GM12878 (cell line): ENCODE data around the gene FBRSL1. TPM values are rescaled to one million over a fixed set of nuclear protein-coding genes. Genes with fewer than 3 reads are reported as not detected.

Source experiments
- ATAC-seq: fragments of 200-7000 bp; cut with Tn5 transposase; 3 replicates; pipeline ENCODE4 v1.9.1; 2020; ENCODE audit warnings: mild to moderate bottlenecking, moderate library complexity
- BruUV-seq: library from RNA; stranded (reverse); fragments of 400-500 nt; replicated peaks from 2 replicates; lab custom pipeline; 2021; lab: Mats Ljungman, UMichigan
- CTCF ChIA-PET: fragments of 300-600 bp; sonication (Branson Sonifier 250); formaldehyde crosslinking; extraction: SDS; loops from one replicate; lab custom pipeline; 2021; ENCODE audit warnings: inconsistent platforms; lab: Yijun Ruan, JAX
- POLR2A ChIA-PET: fragments of 350-600 bp; formaldehyde crosslinking; extraction: SDS; loops from one replicate; lab custom pipeline; 2021; ENCODE audit warnings: inconsistent platforms; lab: Charles Lee
- RAD21 ChIA-PET: fragments of 300-600 bp; sonication (Branson Sonifier 250); formaldehyde crosslinking; loops from one replicate; lab custom pipeline; 2023; ENCODE audit warnings: antibody characterized with exemption; ENCODE audit not compliant: unreplicated experiment; lab: Charles Lee
- SMC1A ChIA-PET: fragments of 300-600 bp; sonication (Branson Sonifier 250); formaldehyde crosslinking; loops from one replicate; lab custom pipeline; 2023; ENCODE audit not compliant: unreplicated experiment, uncharacterized antibody; lab: Charles Lee
- DNase-seq: peaks from one replicate; pipeline ENCODE4 v3.0.0-alpha.2; 2011; ENCODE audit warnings: low read depth, low spot score
- FAIRE-seq: peaks from 3 replicates; lab custom pipeline; 2011; peaks lifted over from hg19 to GRCh38; lab: Jason Lieb, UNC
- H2AFZ ChIP-seq: 2 replicates; pipeline ENCODE4 v1.6.0; 2011; ENCODE audit warnings: low read depth, low read length, control low read depth; ENCODE audit not compliant: control insufficient read depth
- H3K27ac ChIP-seq: 2 replicates; pipeline ENCODE4 v1.5.1; 2011; ENCODE audit warnings: control low read depth; ENCODE audit not compliant: control insufficient read depth, insufficient read depth
- H3K27me3 ChIP-seq, 2 experiments: replicated peaks in 1 of 2; 2 replicates each; pipeline versions ENCODE4 v1.6.0 to v1.6.1; 2011; ENCODE audit warnings: low read length in 1 of 2; ENCODE audit not compliant: control insufficient read depth in 2 of 2, insufficient read depth in 2 of 2
- H3K36me3 ChIP-seq, 2 experiments: 2 replicates each; pipeline ENCODE4 v1.5.1; 2011; ENCODE audit warnings: low read length in 1 of 2; ENCODE audit not compliant: control insufficient read depth in 2 of 2, insufficient read depth in 2 of 2
- H3K4me1 ChIP-seq: 2 replicates; pipeline ENCODE4 v1.6.1; 2011; ENCODE audit warnings: mild to moderate bottlenecking, low read length, moderate library complexity, mixed read lengths; ENCODE audit not compliant: control insufficient read depth, insufficient read depth
- H3K4me2 ChIP-seq: 2 replicates; pipeline ENCODE4 v1.6.0; 2011; ENCODE audit warnings: control low read depth; ENCODE audit not compliant: control insufficient read depth, insufficient read depth
- H3K4me3 ChIP-seq: fragments of 200-600 bp; sonication (generic); 2 replicates; pipeline ENCODE4 v1.5.1; 2016
- H3K79me2 ChIP-seq: 2 replicates; pipeline ENCODE4 v1.6.0; 2011; ENCODE audit warnings: low read length; ENCODE audit not compliant: control insufficient read depth, insufficient read depth
- H3K9ac ChIP-seq: 2 replicates; pipeline ENCODE4 v1.8.0; 2011; ENCODE audit warnings: low read length, control low read depth, mixed read lengths; ENCODE audit not compliant: control insufficient read depth, insufficient read depth
- H3K9me3 ChIP-seq: replicated peaks from 3 replicates; pipeline ENCODE4 v1.5.1; 2011; ENCODE audit warnings: mild to moderate bottlenecking, low read length; ENCODE audit not compliant: control insufficient read depth, insufficient read depth
- H4K20me1 ChIP-seq: 2 replicates; pipeline ENCODE4 v1.6.0; 2011; ENCODE audit not compliant: control insufficient read depth, insufficient read depth
- BHLHE40 ChIP-seq, 2 experiments: fragments of 450-650 bp in 1 of 2; IDR thresholded peaks; 2 replicates each; pipeline ENCODE4 v1.6.1; 2011 to 2017; ENCODE audit warnings: low read depth in 2 of 2, borderline replicate concordance in 1 of 2, improper control_type of control experiment in 1 of 2, low read length in 1 of 2, mild to moderate bottlenecking in 1 of 2
- EGR1 ChIP-seq, 2 experiments: IDR thresholded peaks; 1 replicate in 1 of 2; 2 replicates in 1 of 2; pipeline ENCODE4 v1.6.1; 2011 to 2012; ENCODE audit warnings: low read depth in 2 of 2, low read length in 2 of 2, borderline replicate concordance in 1 of 2, mild to moderate bottlenecking in 1 of 2, moderate library complexity in 1 of 2
- EZH2 ChIP-seq: IDR thresholded peaks from 2 replicates; pipeline ENCODE4 v1.6.1; 2012; ENCODE audit warnings: low read depth, mild to moderate bottlenecking, control low read depth, inconsistent platforms, low read length, borderline replicate concordance; ENCODE audit not compliant: control insufficient read depth
- HSF1 ChIP-seq: fragments of 150-350 bp; IDR thresholded peaks from 2 replicates; pipeline ENCODE4 v1.6.1; 2014; ENCODE audit warnings: mild to moderate bottlenecking, low read depth, low read length
- ZBTB4 ChIP-seq: fragments of 450-650 bp; formaldehyde crosslinking; IDR thresholded peaks from 2 replicates; pipeline ENCODE4 v1.4.0; 2022; ENCODE audit warnings: mild to moderate bottlenecking, moderate library complexity
- WGBS: methylation state at CpG from one replicate; pipeline ENCODE4 v1.1.6; 2016; ENCODE audit warnings: low lambda C conversion rate; ENCODE audit not compliant: insufficient replicate concordance, insufficient coverage; ENCODE audit errors: missing lambda C conversion rate; 5-methylcytosine and 5-hydroxymethylcytosine counted together
- in situ Hi-C: fragments of 300-500 bp; cut with MboI; formaldehyde crosslinking; loops from 9 replicates; pipeline ENCODE4 v1.14.3; 2018; ENCODE audit warnings: mixed read lengths
- intact Hi-C: fragments of 100-400 bp; cut with micrococcal nuclease; formaldehyde crosslinking; loops from one replicate; pipeline ENCODE4 v1.14.2; 2022; ENCODE audit not compliant: unreplicated experiment
- polyA plus RNA-seq, 11 experiments: library from polyadenylated mRNA; depleted of rRNA in 4 of 11; unstranded in 6 of 11; stranded (reverse) in 5 of 11; fragments of >200 nt; fragmentation: Nextera tagmentation in 4 of 11; fragmentation: Illumina TruSeq in 1 of 11; extraction: Ambion mirVana in 4 of 11; extraction: Trizol in 1 of 11; gene quantifications; 1 replicate in 1 of 11; 2 replicates in 10 of 11; pipeline versions ENCODE4 v1.2.1 to v1.2.3, GENCODE V29; 2011 to 2016; ENCODE audit warnings: inconsistent platforms in 2 of 11, missing spikeins in 2 of 11, low read depth in 1 of 11
- total RNA-seq, 4 experiments: library from RNA; depleted of rRNA in 3 of 4; stranded (reverse); fragments of >200 nt in 3 of 4; fragmentation: Illumina TruSeq in 1 of 4; extraction: Trizol in 1 of 4; gene quantifications; 2 replicates each; pipeline versions ENCODE4 v1.2.1 to v1.2.3, GENCODE V29; 2013 to 2021
- TF ChIP-seq, protein P1 (sequence below): fragments of 450-650 bp; IDR thresholded peaks from 2 replicates; pipeline ENCODE4 v1.6.1; 2018; ENCODE audit warnings: borderline replicate concordance, mild to moderate bottlenecking; ENCODE audit not compliant: partially characterized antibody

FBRSL1 gene
- total and polyA plus RNA-seq, 10 of the 15 experiments (the other 5 are each of a cell fraction or from before 2014, with no cell fraction given) = 0.19 to 55.1 (median 4.1) TPM

DNA sequence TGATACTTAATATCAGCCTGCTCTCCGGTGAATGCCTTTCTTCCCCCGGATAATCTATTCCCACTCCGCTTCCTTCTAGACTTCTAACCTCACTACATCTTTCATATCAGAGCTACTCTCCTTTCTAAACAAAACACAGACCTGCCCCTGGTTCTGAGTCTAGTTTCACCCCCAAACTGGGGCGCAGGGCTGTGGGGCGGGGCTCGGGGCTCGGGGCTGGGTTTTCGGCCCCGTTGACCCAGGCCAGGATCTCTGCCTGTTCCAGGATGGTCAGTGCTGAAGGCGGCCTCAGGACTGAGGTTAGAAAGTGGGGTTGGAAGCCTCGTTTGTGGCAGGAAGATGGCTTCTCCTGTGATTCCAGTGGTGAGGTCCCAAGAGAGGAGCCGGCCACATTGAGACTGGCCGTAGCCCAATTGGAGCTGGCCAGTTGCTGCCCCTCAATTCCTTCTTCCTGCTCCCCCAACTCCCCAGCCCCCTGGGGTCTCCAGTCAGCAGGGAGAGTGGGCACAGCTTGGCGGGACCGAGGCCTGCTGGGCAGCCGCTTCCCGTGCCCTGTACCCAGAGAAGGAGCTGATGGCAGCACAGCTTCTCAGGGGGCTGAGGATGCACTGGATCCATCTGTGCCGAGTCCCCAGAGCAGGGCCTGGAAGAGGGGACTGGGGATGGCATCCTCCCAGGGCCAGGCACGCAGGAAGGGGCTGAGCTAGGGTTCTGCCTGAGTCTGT lies 67.5 kb downstream of the FBRSL1 start:
- 75% methylated on average over 19 of the region's 19 CpGs for WGBS
- Histone ChIP-seq H3K27ac (no peak overlapping the region), H3K9me3 (no peaks in the 10 kb centered on the region), H3K9ac (no peak overlapping the region), H3K4me2 (no peak overlapping the region), H3K36me3 (no peaks in the 10 kb centered on the region), H3K79me2 (no peaks in the 10 kb centered on the region), H3K4me3 (no peak overlapping the region), H3K27me3 (no peaks in the 10 kb centered on the region; a peak in 1 of 4 replicates), H4K20me1 (no peaks in the 10 kb centered on the region), H3K4me1 (peaks cover 6% of the 10 kb centered on the region; the same call in 1 of the 2 replicates), H2AFZ (no peak overlapping the region)
- SMC1A ChIA-PET = no interaction called here
- TF ChIP-seq EZH2 (no peak), ZBTB4 (CRISPR knock-in tag) (no peak), HSF1 (no peak), EGR1 (IDR thresholded peaks at IDR 0.05; ENCODE audit: borderline replicate concordance in 1 of 2, low read depth in 2 of 2, low read length in 2 of 2) (no peak), BHLHE40 (IDR thresholded peaks at IDR 0.05; ENCODE audit: borderline replicate concordance in 1 of 2, low read depth in 2 of 2, low read length in 1 of 2) (no peak)
- TF ChIP-seq, protein P1, sequence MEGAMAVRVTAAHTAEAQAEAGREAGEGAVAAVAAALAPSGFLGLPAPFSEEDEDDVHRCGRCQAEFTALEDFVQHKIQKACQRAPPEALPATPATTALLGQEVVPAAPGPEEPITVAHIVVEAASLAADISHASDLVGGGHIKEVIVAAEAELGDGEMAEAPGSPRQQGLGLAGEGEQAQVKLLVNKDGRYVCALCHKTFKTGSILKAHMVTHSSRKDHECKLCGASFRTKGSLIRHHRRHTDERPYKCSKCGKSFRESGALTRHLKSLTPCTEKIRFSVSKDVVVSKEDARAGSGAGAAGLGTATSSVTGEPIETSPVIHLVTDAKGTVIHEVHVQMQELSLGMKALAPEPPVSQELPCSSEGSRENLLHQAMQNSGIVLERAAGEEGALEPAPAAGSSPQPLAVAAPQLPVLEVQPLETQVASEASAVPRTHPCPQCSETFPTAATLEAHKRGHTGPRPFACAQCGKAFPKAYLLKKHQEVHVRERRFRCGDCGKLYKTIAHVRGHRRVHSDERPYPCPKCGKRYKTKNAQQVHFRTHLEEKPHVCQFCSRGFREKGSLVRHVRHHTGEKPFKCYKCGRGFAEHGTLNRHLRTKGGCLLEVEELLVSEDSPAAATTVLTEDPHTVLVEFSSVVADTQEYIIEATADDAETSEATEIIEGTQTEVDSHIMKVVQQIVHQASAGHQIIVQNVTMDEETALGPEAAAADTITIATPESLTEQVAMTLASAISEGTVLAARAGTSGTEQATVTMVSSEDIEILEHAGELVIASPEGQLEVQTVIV = no peak
- no TSS peak for BruUV-seq
- in situ Hi-C loops (loop anchor here (5.0 kb wide), 1 partner anchor 140 kb away; no protein-coding TSS in a partner anchor), intact Hi-C loops (no loop called here)
- no peak for ATAC-seq
- RAD21 ChIA-PET = no interaction called here
- DNase-seq = no peak
- POLR2A ChIA-PET = no interaction called here
- CTCF ChIA-PET = interaction anchor here (1.6 kb wide), 1 partner anchor 142 kb away, joined by 5 read pairs; no protein-coding TSS in a partner anchor
- FAIRE-seq = no peak
